Neural cell (in vitro differentiated cells): ENCODE results near the gene RNF213.

ENCODE experiments used
- CTCF ChIP-seq: fragments of 450-650 bp; IDR thresholded peaks from 2 replicates; pipeline ENCODE4 v1.5.1; 2014; ENCODE audit warnings: antibody characterized with exemption, mild to moderate bottlenecking, moderate library complexity; ENCODE audit not compliant: poor library complexity, severe bottlenecking
- EP300 ChIP-seq: fragments of 450-650 bp; conservative IDR thresholded peaks from 2 replicates; pipeline ENCODE4 v1.6.1; 2014; ENCODE audit warnings: antibody characterized with exemption, mild to moderate bottlenecking, moderate library complexity; ENCODE audit not compliant: poor library complexity, severe bottlenecking
- EZH2 ChIP-seq: fragments of 200-600, 300-800 bp; shearing (Covaris generic), sonication (generic); IDR thresholded peaks from 2 replicates; pipeline ENCODE4 v1.6.1; 2014; ENCODE audit warnings: antibody characterized with exemption, low read length, borderline replicate concordance, mild to moderate bottlenecking; ENCODE audit not compliant: insufficient read depth, poor library complexity, severe bottlenecking
- MXI1 ChIP-seq: fragments of 450-650 bp; conservative IDR thresholded peaks from 2 replicates; pipeline ENCODE4 v1.6.1; 2014; ENCODE audit warnings: antibody characterized with exemption, mild to moderate bottlenecking; ENCODE audit not compliant: poor library complexity, severe bottlenecking
- POLR2AphosphoS5 ChIP-seq: IDR thresholded peaks from 2 replicates; pipeline ENCODE4 v1.6.1; 2012
- RAD21 ChIP-seq: fragments of 450-650 bp; conservative IDR thresholded peaks from 2 replicates; pipeline ENCODE4 v1.6.1; 2014; ENCODE audit warnings: antibody characterized with exemption, mild to moderate bottlenecking, moderate library complexity
- SMC3 ChIP-seq: fragments of 450-650 bp; conservative IDR thresholded peaks from 2 replicates; pipeline ENCODE4 v1.6.1; 2014; ENCODE audit warnings: antibody characterized with exemption, mild to moderate bottlenecking, moderate library complexity; ENCODE audit not compliant: poor library complexity
- TAF1 ChIP-seq: IDR thresholded peaks from 2 replicates; pipeline ENCODE4 v1.6.1; 2012; ENCODE audit warnings: low read depth
- TF ChIP-seq, protein P1 (sequence below): IDR thresholded peaks from 2 replicates; pipeline ENCODE4 v1.6.1; 2012; ENCODE audit warnings: borderline replicate concordance

DNA sequence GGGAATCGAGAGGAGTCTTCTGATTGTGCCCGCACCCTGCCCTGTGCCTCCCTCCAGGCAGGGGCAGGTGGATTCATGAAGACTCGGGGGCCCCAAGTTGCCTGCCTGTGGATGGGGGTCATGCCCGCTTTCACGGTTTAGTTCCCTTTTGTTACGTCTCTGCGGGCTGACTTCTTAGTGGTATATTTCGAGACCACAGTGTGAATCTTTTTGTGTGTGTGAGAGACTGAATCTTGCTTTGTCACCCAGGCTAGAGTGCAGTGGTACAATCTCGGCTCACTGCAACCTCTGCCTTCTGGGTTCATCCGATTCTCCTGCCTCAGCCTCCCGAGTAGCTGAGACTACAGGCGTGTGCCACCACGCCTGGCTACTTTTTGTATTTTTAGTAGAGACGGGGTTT, 18.1 kb upstream of the RNF213 start:
- no peak for TF ChIP-seq CTCF
- no peak for TF ChIP-seq EZH2
- TF ChIP-seq SMC3 = no peak
- no peak for TF ChIP-seq POLR2AphosphoS5
- TF ChIP-seq TAF1 = no peak
- TF ChIP-seq, protein P1, sequence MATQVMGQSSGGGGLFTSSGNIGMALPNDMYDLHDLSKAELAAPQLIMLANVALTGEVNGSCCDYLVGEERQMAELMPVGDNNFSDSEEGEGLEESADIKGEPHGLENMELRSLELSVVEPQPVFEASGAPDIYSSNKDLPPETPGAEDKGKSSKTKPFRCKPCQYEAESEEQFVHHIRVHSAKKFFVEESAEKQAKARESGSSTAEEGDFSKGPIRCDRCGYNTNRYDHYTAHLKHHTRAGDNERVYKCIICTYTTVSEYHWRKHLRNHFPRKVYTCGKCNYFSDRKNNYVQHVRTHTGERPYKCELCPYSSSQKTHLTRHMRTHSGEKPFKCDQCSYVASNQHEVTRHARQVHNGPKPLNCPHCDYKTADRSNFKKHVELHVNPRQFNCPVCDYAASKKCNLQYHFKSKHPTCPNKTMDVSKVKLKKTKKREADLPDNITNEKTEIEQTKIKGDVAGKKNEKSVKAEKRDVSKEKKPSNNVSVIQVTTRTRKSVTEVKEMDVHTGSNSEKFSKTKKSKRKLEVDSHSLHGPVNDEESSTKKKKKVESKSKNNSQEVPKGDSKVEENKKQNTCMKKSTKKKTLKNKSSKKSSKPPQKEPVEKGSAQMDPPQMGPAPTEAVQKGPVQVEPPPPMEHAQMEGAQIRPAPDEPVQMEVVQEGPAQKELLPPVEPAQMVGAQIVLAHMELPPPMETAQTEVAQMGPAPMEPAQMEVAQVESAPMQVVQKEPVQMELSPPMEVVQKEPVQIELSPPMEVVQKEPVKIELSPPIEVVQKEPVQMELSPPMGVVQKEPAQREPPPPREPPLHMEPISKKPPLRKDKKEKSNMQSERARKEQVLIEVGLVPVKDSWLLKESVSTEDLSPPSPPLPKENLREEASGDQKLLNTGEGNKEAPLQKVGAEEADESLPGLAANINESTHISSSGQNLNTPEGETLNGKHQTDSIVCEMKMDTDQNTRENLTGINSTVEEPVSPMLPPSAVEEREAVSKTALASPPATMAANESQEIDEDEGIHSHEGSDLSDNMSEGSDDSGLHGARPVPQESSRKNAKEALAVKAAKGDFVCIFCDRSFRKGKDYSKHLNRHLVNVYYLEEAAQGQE = no peak
- TF ChIP-seq EP300 = no peak
- no peak for TF ChIP-seq MXI1
- TF ChIP-seq RAD21 = no peak
